Measurements from ENCODE around the gene CEP112. TPM values are rescaled to one million over a fixed set of nuclear protein-coding genes. Genes with fewer than 3 reads are reported as not detected.

Gene CEP112
- total RNA-seq, 6 experiments from 2014 or later: 5.3 to 7.7 (median 6.9) TPM

DNA sequence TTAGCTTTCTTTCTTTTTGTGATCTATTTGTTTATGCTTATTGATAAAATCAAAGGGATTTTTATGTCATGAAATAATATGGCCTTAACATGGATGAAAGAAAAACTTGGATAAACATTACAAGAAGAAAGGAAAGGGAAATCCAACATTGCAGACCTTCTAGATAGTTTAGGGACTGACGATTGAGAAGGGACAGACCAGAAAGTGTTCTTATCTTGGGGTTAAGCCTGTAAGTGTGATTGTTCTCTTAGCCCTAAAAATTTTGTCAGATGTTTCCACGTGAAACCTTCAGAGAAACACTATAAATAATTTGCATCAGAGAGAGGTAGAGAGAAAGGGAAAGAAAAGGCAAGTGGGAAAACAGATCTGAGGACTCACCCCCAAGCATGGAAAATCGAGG is 473.3 kb downstream of the CEP112 start:
- no peaks in the 10 kb centered on the region for H3K36me3 Mint-ChIP-seq (ENCODE audit: low read depth)
- no peaks in the 10 kb centered on the region for H3K9me3 Mint-ChIP-seq
- H3K4me3 Mint-ChIP-seq: no peak overlapping the region
- DNase-seq: no peak
- TF ChIP-seq, protein P1, sequence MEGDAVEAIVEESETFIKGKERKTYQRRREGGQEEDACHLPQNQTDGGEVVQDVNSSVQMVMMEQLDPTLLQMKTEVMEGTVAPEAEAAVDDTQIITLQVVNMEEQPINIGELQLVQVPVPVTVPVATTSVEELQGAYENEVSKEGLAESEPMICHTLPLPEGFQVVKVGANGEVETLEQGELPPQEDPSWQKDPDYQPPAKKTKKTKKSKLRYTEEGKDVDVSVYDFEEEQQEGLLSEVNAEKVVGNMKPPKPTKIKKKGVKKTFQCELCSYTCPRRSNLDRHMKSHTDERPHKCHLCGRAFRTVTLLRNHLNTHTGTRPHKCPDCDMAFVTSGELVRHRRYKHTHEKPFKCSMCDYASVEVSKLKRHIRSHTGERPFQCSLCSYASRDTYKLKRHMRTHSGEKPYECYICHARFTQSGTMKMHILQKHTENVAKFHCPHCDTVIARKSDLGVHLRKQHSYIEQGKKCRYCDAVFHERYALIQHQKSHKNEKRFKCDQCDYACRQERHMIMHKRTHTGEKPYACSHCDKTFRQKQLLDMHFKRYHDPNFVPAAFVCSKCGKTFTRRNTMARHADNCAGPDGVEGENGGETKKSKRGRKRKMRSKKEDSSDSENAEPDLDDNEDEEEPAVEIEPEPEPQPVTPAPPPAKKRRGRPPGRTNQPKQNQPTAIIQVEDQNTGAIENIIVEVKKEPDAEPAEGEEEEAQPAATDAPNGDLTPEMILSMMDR (IDR thresholded peaks at IDR 0.05): no peak
- peaks cover 3% of the 10 kb centered on the region for H3K27me3 Mint-ChIP-seq (ENCODE audit: insufficient read depth)
- peaks cover 8% of the 10 kb centered on the region for H3K4me1 Mint-ChIP-seq (ENCODE audit: low read depth)
- no peak overlapping the region for H3K27ac Mint-ChIP-seq

GRCh38 chr17:65712383-65713267 is 479.3 kb downstream of the CEP112 start:
- H3K27ac Mint-ChIP-seq: no peak overlapping the region
- H3K4me3 Mint-ChIP-seq: no peak overlapping the region
- TF ChIP-seq, protein P1 (IDR thresholded peaks at IDR 0.05): no peak
- no peaks in the 10 kb centered on the region for H3K36me3 Mint-ChIP-seq (ENCODE audit: low read depth)
- H3K27me3 Mint-ChIP-seq (ENCODE audit: insufficient read depth): peaks cover 5% of the 10 kb centered on the region
- DNase-seq: no peak
- no peaks in the 10 kb centered on the region for H3K4me1 Mint-ChIP-seq (ENCODE audit: low read depth)
- H3K9me3 Mint-ChIP-seq: no peaks in the 10 kb centered on the region

- Mint-ChIP-seq H3K4me1 (ENCODE audit: low read depth) (no peaks in the 10 kb centered on the region), H3K4me3 (no peak overlapping the region)
Measured at GRCh38 chr17:65711671-65712276, 480.2 kb downstream of the CEP112 start.

GRCh38 chr17:65707780-65708179 is 484.2 kb downstream of the CEP112 start:
- no peak overlapping the region for H3K4me3 Mint-ChIP-seq
- TF ChIP-seq, protein P1 (IDR thresholded peaks at IDR 0.05): no peak
- H3K27me3 Mint-ChIP-seq (ENCODE audit: insufficient read depth): peaks cover 1% of the 10 kb centered on the region
- H3K9me3 Mint-ChIP-seq: no peaks in the 10 kb centered on the region
- no peaks in the 10 kb centered on the region for H3K4me1 Mint-ChIP-seq (ENCODE audit: low read depth)
- DNase-seq: no peak
- H3K36me3 Mint-ChIP-seq (ENCODE audit: low read depth): no peaks in the 10 kb centered on the region
- H3K27ac Mint-ChIP-seq: no peak overlapping the region

More at GRCh38 chr17:65711671-65712276, 480.2 kb downstream of the CEP112 start:
- DNase-seq: no peak
- H3K27me3 Mint-ChIP-seq (ENCODE audit: insufficient read depth): peaks cover 7% of the 10 kb centered on the region
- no peak overlapping the region for H3K27ac Mint-ChIP-seq
- no peaks in the 10 kb centered on the region for H3K9me3 Mint-ChIP-seq
- H3K36me3 Mint-ChIP-seq (ENCODE audit: low read depth): no peaks in the 10 kb centered on the region
- TF ChIP-seq, protein P1 (IDR thresholded peaks at IDR 0.05): no peak

GRCh38 chr17:65704731-65705130 is 487.2 kb downstream of the CEP112 start:
- Mint-ChIP-seq H3K4me1 (ENCODE audit: low read depth) (no peaks in the 10 kb centered on the region), H3K27ac (no peak overlapping the region), H3K4me3 (no peak overlapping the region), H3K36me3 (ENCODE audit: low read depth) (no peaks in the 10 kb centered on the region), H3K27me3 (ENCODE audit: insufficient read depth) (peaks cover 1% of the 10 kb centered on the region), H3K9me3 (no peaks in the 10 kb centered on the region)
- no peak for DNase-seq
- TF ChIP-seq, protein P1 (IDR thresholded peaks at IDR 0.05): no peak

Data from HFFc6 (cell line).